ENCODE measurements around the gene GCN1. TPM values are rescaled to one million over a fixed set of nuclear protein-coding genes. Genes with fewer than 3 reads are reported as not detected.

Gene GCN1
- total RNA-seq, 6 experiments from 2014 or later = 76.5 to 102 (median 83.1) TPM

DNA sequence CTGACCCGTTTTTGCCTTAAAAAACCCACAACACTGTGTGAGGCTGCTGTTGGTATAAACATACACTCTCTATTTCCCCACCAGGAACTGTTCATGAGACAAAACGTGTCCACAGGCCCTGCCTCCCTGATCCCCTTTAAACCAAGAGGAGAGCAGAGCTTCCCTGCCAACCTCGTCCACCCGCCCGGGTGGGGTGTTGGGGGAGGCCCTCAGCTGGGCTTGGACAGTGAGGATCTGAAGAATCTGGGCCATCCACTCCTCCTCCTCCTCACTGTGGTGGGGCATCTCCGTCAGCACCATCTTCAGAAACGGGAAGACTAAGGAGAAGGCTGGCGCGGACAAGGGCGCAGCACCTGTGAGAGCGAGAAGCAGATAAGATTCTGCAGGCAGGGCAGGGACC, 36.8 kb downstream of the GCN1 start:
- Mint-ChIP-seq H3K9me3 (no peaks in the 10 kb centered on the region), H3K27me3 (ENCODE audit: insufficient read depth) (no peaks in the 10 kb centered on the region; the same call in 1 of the 2 replicates), H3K4me3 (no peak overlapping the region), H3K27ac (no peak overlapping the region), H3K4me1 (ENCODE audit: low read depth) (no peaks in the 10 kb centered on the region), H3K36me3 (ENCODE audit: low read depth) (peaks cover 25% of the 10 kb centered on the region)
- no peak for DNase-seq
- TF ChIP-seq, protein P1, sequence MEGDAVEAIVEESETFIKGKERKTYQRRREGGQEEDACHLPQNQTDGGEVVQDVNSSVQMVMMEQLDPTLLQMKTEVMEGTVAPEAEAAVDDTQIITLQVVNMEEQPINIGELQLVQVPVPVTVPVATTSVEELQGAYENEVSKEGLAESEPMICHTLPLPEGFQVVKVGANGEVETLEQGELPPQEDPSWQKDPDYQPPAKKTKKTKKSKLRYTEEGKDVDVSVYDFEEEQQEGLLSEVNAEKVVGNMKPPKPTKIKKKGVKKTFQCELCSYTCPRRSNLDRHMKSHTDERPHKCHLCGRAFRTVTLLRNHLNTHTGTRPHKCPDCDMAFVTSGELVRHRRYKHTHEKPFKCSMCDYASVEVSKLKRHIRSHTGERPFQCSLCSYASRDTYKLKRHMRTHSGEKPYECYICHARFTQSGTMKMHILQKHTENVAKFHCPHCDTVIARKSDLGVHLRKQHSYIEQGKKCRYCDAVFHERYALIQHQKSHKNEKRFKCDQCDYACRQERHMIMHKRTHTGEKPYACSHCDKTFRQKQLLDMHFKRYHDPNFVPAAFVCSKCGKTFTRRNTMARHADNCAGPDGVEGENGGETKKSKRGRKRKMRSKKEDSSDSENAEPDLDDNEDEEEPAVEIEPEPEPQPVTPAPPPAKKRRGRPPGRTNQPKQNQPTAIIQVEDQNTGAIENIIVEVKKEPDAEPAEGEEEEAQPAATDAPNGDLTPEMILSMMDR (IDR thresholded peaks at IDR 0.05) = no peak

- no peaks in the 10 kb centered on the region; the same call in 1 of the 2 replicates for H3K27me3 Mint-ChIP-seq (ENCODE audit: insufficient read depth)
- H3K4me1 Mint-ChIP-seq (ENCODE audit: low read depth) = no peaks in the 10 kb centered on the region
- H3K4me3 Mint-ChIP-seq = no peak overlapping the region
- TF ChIP-seq, protein P1 (IDR thresholded peaks at IDR 0.05) = no peak
- no peak for DNase-seq
- H3K27ac Mint-ChIP-seq = no peak overlapping the region
- H3K9me3 Mint-ChIP-seq = no peaks in the 10 kb centered on the region
- peaks cover 25% of the 10 kb centered on the region for H3K36me3 Mint-ChIP-seq (ENCODE audit: low read depth)
Measured at GRCh38 chr12:120156315-120157259, 37.9 kb downstream of the GCN1 start.

DNA sequence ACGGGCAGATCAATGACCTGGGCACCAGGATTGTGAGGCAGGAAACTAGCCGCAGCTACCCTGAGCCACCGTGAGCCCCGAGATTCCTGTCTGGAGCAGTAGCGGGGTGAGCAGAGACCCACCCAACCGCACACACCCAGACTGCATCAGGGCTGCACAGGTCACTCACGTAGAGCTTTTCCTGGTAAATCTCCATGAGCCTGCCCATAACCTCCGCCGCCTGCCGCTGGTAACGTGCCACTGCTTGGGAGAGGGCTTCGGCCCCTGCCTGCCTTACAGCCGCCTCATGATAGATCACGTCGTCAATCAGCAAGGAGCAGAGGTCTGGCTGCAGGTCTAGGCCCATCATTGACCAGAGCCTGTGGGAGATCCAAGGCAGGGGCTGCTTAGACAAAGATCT, 39.4 kb downstream of the GCN1 start:
- H3K9me3 Mint-ChIP-seq = no peaks in the 10 kb centered on the region
- TF ChIP-seq, protein P1 (IDR thresholded peaks at IDR 0.05) = no peak
- H3K36me3 Mint-ChIP-seq (ENCODE audit: low read depth) = peaks cover 25% of the 10 kb centered on the region
- no peaks in the 10 kb centered on the region for H3K4me1 Mint-ChIP-seq (ENCODE audit: low read depth)
- DNase-seq = no peak
- H3K27ac Mint-ChIP-seq = no peak overlapping the region
- H3K4me3 Mint-ChIP-seq = no peak overlapping the region
- peaks cover 2% of the 10 kb centered on the region; the same call in 1 of the 2 replicates for H3K27me3 Mint-ChIP-seq (ENCODE audit: insufficient read depth)

DNA sequence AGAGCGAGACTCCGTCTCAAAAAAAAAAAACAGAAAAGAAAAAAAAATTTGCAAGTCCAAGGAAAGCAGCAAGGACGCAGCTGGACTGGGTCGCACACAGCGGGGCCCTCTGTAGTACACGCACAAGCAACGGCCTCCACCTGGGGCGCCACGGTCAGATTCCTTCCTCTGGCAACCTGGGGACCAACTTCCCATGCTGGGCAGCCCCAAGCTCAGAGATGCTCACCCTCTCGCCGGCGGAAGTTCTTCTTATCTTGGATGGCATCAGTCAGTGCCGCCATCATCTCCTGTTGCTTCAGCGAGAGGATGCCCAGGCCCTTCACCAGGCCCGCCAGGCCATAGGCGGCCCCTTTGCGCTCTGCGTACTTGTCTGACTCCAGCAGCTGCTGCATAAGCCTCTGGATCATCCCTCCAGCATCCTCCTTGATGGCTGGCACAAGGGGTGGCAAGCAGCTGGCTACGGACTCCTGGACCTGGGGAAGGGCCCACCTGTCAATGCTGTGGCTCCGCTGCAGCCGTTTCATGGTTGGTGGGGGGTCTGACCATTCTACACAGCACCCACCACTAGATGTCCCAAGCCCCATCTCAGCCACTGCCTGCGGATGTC, 43.5 kb downstream of the GCN1 start:
- Mint-ChIP-seq H3K9me3 (no peaks in the 10 kb centered on the region), H3K4me1 (ENCODE audit: low read depth) (no peaks in the 10 kb centered on the region), H3K36me3 (ENCODE audit: low read depth) (peaks cover 22% of the 10 kb centered on the region), H3K27ac (no peak overlapping the region), H3K27me3 (ENCODE audit: insufficient read depth) (0 out of 2 replicates have a peak, but pooled peaks cover 2% of the 10 kb centered on the region), H3K4me3 (no peak overlapping the region)
- TF ChIP-seq, protein P1 (IDR thresholded peaks at IDR 0.05) = no peak
- DNase-seq = no peak

GRCh38 chr12:120148011-120148410, 46.5 kb downstream of the GCN1 start:
- Mint-ChIP-seq H3K27me3 (ENCODE audit: insufficient read depth) (0 out of 2 replicates have a peak, but pooled peaks cover 2% of the 10 kb centered on the region), H3K4me1 (ENCODE audit: low read depth) (no peaks in the 10 kb centered on the region), H3K27ac (no peak overlapping the region), H3K4me3 (no peak overlapping the region), H3K36me3 (ENCODE audit: low read depth) (peaks cover 22% of the 10 kb centered on the region), H3K9me3 (no peaks in the 10 kb centered on the region)
- TF ChIP-seq, protein P1 (IDR thresholded peaks at IDR 0.05) = no peak
- no peak for DNase-seq
